ENCODE data around the gene CCL1.
"Not testable (repeated sequence)": the region's sequence is repeated elsewhere in the genome, so short reads cannot be mapped to it uniquely, and the experiment has no call there.

CCL1 gene

DNA sequence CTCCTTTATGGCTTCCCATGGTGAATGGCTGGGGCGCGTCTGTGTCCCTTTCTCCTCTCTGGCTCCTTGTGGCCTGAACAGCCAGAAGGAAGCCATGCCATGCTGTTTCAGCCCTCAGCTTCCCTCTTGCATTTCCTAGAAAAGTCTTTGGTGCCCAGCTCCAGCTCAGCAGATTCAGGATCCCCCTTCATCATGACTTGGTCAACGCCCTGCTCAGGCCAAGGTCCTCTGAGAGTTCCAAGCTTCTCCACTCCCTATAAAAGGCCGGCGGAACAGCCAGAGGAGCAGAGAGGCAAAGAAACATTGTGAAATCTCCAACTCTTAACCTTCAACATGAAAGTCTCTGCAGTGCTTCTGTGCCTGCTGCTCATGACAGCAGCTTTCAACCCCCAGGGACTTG lies 6.8 kb downstream of the CCL1 start, which contains the start of gene CCL13:
TSS of gene CCL13 (plus strand) at position 287 of the 400 bp plus-strand sequence. CDS start at position 334, 47 bp downstream.
- DNase-seq = no peak

DNA sequence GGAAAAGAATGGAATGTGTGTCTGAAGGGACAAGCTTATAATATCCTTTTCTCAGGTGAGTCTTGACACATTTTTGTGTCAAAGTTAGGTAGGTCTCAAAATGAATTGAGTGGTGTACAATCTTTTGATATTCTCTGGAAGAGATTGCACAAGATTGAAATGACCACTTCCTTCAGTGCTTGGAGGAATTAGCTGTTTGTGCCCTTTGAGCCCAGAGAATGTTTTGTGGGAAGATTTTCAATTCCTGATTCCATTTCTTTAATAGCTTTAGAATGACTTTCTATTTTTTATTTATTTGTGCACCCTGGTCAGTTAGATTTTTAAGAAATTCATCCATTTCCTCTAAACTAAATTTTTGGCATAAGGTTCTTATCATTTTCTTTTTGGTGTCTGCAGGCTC lies 8.4 kb downstream of the CCL1 start:
- DNase-seq = no peak

DNA sequence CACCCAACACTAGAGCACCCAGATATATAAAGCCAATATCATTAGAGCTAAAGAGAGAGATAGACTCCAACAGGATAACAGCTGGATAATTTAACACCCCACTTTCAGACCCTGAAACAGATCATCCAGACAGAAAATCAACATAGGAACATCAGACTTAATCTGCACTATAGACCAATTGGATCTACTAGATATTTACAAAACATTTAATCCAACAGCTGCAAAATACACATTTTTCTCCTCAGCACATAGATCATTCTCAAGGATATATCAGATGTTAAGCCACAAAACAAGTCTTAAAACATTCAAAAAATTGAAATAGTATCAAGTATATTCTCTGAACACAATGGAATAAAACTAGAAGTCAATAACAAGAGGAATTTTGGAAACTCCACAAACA lies 10.8 kb downstream of the CCL1 start:
- no peak for DNase-seq

DNA sequence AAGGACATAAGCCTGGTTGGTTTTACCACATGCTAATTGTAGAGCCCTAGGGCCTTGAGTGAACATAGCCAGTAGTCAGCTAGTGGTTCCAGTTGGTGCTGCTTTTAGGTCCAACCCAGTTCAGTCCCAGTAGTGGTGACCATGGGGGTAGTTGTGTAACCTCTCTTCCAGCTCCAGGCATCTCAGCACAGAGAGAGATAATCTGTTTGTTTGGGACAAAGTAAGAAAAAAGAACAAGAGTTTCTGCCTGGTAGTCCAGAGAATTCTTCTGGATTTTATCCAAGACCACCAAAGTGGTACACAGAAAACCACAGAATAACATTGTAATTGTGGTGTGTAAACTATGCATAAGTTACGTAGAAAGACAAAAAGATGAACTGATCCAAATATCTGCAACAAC lies 11.9 kb downstream of the CCL1 start:
- no peak for DNase-seq

GRCh38 chr17:34349751-34350150 lies 13.3 kb downstream of the CCL1 start:
- no peak for DNase-seq

- no peak for DNase-seq
Measured at GRCh38 chr17:34347063-34347462, 16.0 kb downstream of the CCL1 start.

GRCh38 chr17:34341916-34342315 lies 21.1 kb downstream of the CCL1 start:
- no peak for DNase-seq

DNA sequence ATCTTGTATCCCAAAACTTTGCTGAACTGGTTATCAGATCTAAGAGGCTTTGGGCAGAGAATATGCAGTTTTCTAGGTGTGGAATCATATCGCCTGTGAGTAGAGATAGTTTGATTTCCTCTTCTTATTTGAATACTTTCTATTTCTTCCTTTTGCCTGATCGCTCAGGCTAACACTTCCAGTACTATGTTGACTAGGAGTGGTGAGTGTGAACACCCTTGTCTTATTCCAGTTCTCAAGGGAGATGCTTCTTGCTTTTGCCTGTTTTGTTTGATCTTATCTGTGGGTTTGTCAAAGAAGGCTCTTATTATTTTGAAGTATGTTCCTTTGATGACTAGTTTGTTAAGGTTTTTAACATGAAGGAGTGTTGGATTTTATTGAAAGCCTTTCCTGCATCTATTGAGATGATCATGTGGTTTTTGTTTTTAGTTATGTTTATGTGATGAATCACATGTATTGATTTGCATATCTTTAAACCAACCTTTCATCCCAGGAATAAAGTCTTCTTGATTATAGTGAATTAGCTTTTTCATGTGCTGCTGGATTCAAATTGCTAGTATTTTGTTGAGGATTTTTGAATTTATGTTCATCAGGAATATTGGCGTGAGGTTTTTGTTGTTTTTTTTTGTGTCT lies 23.8 kb downstream of the CCL1 start:
- DNase-seq = no peak

- no peak for DNase-seq
Measured at GRCh38 chr17:34337701-34338100, 25.3 kb downstream of the CCL1 start.

DNA sequence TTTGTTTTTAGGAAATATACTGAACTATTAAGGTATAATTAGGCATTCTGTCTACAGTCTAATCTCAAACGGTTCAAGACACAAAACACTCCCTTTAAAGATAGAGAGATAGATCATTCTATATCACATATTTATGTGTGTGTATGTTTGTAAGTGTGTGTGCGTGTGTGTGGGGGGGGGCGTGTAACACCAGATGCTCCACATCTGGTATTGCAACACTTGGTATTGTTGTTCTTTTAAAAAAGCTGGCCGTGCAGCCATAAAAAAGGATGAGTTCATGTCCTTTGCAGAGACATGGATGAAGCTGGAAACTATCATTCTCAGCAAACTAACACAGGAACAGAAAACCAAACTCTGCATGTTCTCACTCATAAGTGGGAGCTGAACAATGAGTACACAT lies 35.5 kb downstream of the CCL1 start:
- DNase-seq = not testable (repeated sequence)

DNA sequence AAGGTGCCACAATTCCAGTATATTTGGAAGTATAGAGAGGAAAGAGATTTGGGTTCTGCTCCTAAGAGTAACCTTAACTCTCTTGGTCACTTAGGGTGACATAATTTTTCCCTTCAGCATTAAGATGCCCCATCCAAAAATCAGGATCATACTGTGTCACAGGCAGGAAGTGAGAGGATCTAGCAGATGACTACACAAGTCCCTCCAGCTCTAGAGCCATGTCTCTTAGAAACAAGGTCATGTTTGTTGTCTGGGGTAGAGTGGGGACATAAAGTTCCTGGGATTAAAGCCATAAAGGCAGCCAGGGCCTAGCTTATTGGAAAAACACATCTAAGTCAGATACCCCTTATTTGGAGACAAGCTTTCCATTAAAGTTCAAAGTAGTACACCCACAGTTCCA lies 41.1 kb downstream of the CCL1 start:
- no peak for DNase-seq

GRCh38 chr17:34319039-34319483 lies 44.0 kb downstream of the CCL1 start, which contains the start of gene CCL8:
TSS of gene CCL8 (plus strand) at chr17:34319435. CDS start at chr17:34319502, 67 bp downstream.
- DNase-seq = no peak

- DNase-seq = no peak
Measured at GRCh38 chr17:34318474-34318873, 44.6 kb downstream of the CCL1 start.

DNA sequence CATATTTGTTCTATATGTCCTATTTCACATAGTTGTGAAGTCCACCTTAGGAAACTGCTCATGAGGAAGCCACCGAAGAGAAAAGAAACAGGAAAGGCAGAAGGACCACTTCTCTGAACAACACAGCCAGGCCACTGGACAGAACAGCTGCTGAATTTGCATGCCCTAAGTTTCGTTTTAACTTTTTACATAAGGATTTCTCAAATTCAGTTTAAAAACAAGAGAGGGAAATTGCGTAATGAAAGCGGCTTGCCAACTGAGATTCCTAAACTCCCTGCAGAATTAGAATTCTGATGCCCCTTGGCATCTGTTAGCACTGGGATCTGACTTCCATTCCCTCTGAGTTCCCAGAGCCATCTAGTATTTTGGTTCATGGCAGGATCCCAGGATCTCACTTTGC lies 48.8 kb downstream of the CCL1 start:
- no peak for DNase-seq

DNA sequence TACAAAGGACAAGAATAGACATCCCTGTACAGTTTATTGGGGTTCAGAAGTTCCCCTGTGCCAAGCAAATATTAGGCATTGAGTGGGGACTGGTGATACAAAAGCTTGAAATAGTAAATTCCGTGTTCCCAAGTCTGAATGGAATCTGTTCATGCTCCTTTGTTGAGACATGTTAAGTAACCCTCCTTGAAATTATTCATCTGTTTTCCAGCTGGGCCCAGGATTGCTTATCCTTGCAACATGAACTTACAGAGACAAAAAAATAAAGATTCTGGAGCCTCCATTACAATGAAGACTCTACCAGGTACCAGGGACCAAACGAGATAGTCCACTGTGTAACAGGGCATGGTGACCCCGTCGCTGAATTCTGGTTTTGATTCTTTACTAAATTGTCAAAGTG lies 49.9 kb downstream of the CCL1 start:
- DNase-seq = no peak

- no peak for DNase-seq
Measured at GRCh38 chr17:34312080-34312479, 51.0 kb downstream of the CCL1 start.

- no peak for DNase-seq
Measured at GRCh38 chr17:34311291-34311690, 51.7 kb downstream of the CCL1 start.

All from stimulated activated naive CD4-positive, alpha-beta T cell (primary cell).